ENCODE measurements around the gene LAD1.
A peak's percentile ranks its signal among the peaks of the same experiment; 100 is the strongest.

LAD1 gene

DNA sequence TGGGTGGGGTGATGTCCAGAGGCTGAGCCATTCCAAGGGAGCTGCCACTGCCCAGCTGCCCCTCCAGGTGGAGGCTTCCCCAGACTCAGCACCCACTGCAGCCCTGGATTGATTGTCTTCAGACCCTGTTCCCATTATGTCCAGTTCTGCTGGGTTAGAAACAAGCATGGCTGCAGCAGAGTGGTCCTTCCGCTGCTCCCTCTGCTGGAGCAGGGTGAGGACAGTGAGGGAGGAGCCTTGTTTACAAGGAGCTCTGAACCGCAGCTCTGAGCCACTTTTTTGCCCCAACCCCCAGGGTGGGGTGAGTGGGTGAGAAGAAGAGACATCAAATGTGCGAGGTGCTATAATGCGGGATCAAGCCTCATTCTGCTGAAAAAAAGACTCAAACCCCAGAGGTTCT lies 24.0 kb downstream of the LAD1 start:
- no peak for TF ChIP-seq EZH2phosphoT487 (IDR thresholded peaks at IDR 0.05; ENCODE audit: borderline replicate concordance)
- TF ChIP-seq, protein P1, sequence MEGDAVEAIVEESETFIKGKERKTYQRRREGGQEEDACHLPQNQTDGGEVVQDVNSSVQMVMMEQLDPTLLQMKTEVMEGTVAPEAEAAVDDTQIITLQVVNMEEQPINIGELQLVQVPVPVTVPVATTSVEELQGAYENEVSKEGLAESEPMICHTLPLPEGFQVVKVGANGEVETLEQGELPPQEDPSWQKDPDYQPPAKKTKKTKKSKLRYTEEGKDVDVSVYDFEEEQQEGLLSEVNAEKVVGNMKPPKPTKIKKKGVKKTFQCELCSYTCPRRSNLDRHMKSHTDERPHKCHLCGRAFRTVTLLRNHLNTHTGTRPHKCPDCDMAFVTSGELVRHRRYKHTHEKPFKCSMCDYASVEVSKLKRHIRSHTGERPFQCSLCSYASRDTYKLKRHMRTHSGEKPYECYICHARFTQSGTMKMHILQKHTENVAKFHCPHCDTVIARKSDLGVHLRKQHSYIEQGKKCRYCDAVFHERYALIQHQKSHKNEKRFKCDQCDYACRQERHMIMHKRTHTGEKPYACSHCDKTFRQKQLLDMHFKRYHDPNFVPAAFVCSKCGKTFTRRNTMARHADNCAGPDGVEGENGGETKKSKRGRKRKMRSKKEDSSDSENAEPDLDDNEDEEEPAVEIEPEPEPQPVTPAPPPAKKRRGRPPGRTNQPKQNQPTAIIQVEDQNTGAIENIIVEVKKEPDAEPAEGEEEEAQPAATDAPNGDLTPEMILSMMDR (conservative IDR thresholded peaks at IDR 0.05; ENCODE audit: low read length): peak; percentile 47
- Histone ChIP-seq H3K9ac (ENCODE audit: low read depth, low read length, poor library complexity, severe bottlenecking) (no peak overlapping the region), H3K27me3 (ENCODE audit: insufficient read depth, low read length, poor library complexity, severe bottlenecking) (no peaks in the 10 kb centered on the region), H2AFZ (ENCODE audit: low read length) (0 out of 2 replicates have a peak overlapping the region, but pooled peaks have one; percentile 26), H3K4me2 (ENCODE audit: low read depth, low read length, poor library complexity, severe bottlenecking) (no peak overlapping the region), H3K79me2 (ENCODE audit: insufficient read depth, low read length) (no peaks in the 10 kb centered on the region), H4K20me1 (ENCODE audit: insufficient read depth, low read length, poor library complexity, severe bottlenecking) (no peaks in the 10 kb centered on the region), H3F3A (ENCODE audit: low read depth) (no peaks in the 10 kb centered on the region), H3K4me1 (ENCODE audit: insufficient read depth, low read length, poor library complexity, severe bottlenecking) (no peaks in the 10 kb centered on the region), H3K36me3 (ENCODE audit: insufficient read depth, low read length) (no peaks in the 10 kb centered on the region), H3K4me3 (ENCODE audit: low read length, poor library complexity, severe bottlenecking) (no peak overlapping the region), H3K9me3 (ENCODE audit: insufficient read depth, low read depth, low read length) (no peaks in the 10 kb centered on the region), H3K9me2 (replicated peaks; ENCODE audit: low read depth, low read length) (no peaks in the 10 kb centered on the region)

DNA sequence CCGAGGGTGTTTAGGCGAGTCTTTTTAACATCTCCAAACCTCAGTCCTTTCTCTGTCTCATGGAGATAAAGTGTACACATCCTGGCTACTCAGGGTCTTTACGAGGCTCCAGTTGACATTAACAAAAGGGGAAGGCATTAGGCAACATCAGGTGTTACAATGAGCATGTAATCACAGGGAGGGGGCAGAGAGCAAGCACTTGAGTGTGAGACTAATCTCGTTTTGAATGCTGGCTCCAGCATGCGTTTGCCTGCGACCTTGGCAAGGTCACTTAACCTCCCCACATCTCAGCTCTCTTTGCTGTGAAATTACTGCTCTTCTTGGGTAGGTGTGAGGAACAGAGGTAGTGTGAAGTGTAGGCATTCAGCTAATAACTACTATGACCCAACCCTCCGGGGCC lies 24.8 kb downstream of the LAD1 start:
- Histone ChIP-seq H3K4me1 (ENCODE audit: insufficient read depth, low read length, poor library complexity, severe bottlenecking) (no peaks in the 10 kb centered on the region), H4K20me1 (ENCODE audit: insufficient read depth, low read length, poor library complexity, severe bottlenecking) (no peaks in the 10 kb centered on the region), H3K4me3 (ENCODE audit: low read length, poor library complexity, severe bottlenecking) (no peak overlapping the region), H2AFZ (ENCODE audit: low read length) (no peak overlapping the region), H3K79me2 (ENCODE audit: insufficient read depth, low read length) (no peaks in the 10 kb centered on the region), H3K36me3 (ENCODE audit: insufficient read depth, low read length) (no peaks in the 10 kb centered on the region), H3K4me2 (ENCODE audit: low read depth, low read length, poor library complexity, severe bottlenecking) (no peak overlapping the region), H3K9me3 (ENCODE audit: insufficient read depth, low read depth, low read length) (no peaks in the 10 kb centered on the region), H3K9me2 (replicated peaks; ENCODE audit: low read depth, low read length) (no peaks in the 10 kb centered on the region), H3K27me3 (ENCODE audit: insufficient read depth, low read length, poor library complexity, severe bottlenecking) (no peaks in the 10 kb centered on the region), H3F3A (ENCODE audit: low read depth) (no peaks in the 10 kb centered on the region), H3K9ac (ENCODE audit: low read depth, low read length, poor library complexity, severe bottlenecking) (no peak overlapping the region)
- TF ChIP-seq, protein P1 (conservative IDR thresholded peaks at IDR 0.05; ENCODE audit: low read length): no peak
- TF ChIP-seq EZH2phosphoT487 (IDR thresholded peaks at IDR 0.05; ENCODE audit: borderline replicate concordance): no peak

DNA sequence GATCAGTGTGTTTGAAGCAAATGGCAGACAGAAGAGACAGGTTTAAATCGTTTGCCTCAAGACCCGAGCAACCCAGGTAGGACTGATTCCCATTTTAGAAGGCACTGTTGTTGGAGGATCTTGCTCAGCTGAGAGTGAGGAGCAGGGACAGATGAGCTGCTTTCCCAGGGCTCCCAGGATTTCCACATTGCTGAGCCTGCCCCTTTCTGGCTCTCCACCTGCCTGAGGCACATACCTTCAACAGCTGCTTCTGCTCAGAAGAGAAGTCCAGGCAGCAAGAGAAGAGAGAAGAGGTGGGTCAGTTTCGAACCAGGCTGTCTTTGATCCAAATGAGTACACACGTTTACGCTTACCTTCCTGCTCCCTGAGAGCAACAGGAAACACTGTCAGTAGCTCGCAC lies 27.3 kb downstream of the LAD1 start:
- H3K27me3 ChIP-seq (ENCODE audit: insufficient read depth, low read length, poor library complexity, severe bottlenecking): no peaks in the 10 kb centered on the region
- TF ChIP-seq EZH2phosphoT487 (IDR thresholded peaks at IDR 0.05; ENCODE audit: borderline replicate concordance): no peak
- TF ChIP-seq, protein P1 (conservative IDR thresholded peaks at IDR 0.05; ENCODE audit: low read length): no peak
- H2AFZ ChIP-seq (ENCODE audit: low read length): no peak overlapping the region
- H3K79me2 ChIP-seq (ENCODE audit: insufficient read depth, low read length): no peaks in the 10 kb centered on the region
- H3K9me3 ChIP-seq (ENCODE audit: insufficient read depth, low read depth, low read length): no peaks in the 10 kb centered on the region
- no peak overlapping the region for H3K9ac ChIP-seq (ENCODE audit: low read depth, low read length, poor library complexity, severe bottlenecking)
- H3K4me3 ChIP-seq (ENCODE audit: low read length, poor library complexity, severe bottlenecking): no peak overlapping the region
- H3K36me3 ChIP-seq (ENCODE audit: insufficient read depth, low read length): no peaks in the 10 kb centered on the region
- H3F3A ChIP-seq (ENCODE audit: low read depth): no peaks in the 10 kb centered on the region
- no peaks in the 10 kb centered on the region for H4K20me1 ChIP-seq (ENCODE audit: insufficient read depth, low read length, poor library complexity, severe bottlenecking)
- H3K4me1 ChIP-seq (ENCODE audit: insufficient read depth, low read length, poor library complexity, severe bottlenecking): no peaks in the 10 kb centered on the region
- no peaks in the 10 kb centered on the region for H3K9me2 ChIP-seq (replicated peaks; ENCODE audit: low read depth, low read length)
- no peak overlapping the region for H3K4me2 ChIP-seq (ENCODE audit: low read depth, low read length, poor library complexity, severe bottlenecking)
